ENCODE measurements around the gene LETMD1.
"Not testable (repeated sequence)": the region's sequence is repeated elsewhere in the genome, so short reads cannot be mapped to it uniquely, and the experiment has no call there.

Gene LETMD1

GRCh38 chr12:51078346-51078745 lies 30.2 kb downstream of the LETMD1 start:
- not testable (repeated sequence) for DNase-seq

- not testable (repeated sequence) for DNase-seq
Observed at GRCh38 chr12:51078866-51079265, 30.7 kb downstream of the LETMD1 start.

- no peak for DNase-seq
Observed at GRCh38 chr12:51080136-51080535, 32.0 kb downstream of the LETMD1 start.

- no peak for DNase-seq
Observed at GRCh38 chr12:51081421-51081820, 33.3 kb downstream of the LETMD1 start.

- DNase-seq, result peak; percentile 36
Observed at GRCh38 chr12:51082561-51083125, 34.5 kb downstream of the LETMD1 start.

- peak; percentile 95 for DNase-seq
Observed at GRCh38 chr12:51083126-51083833, 35.2 kb downstream of the LETMD1 start, which contains the start of gene CSRNP2. Gene CSRNP2 (minus strand): TSS chr12:51083596. CDS start chr12:51076561, 7,035 bp downstream.

- DNase-seq, result no peak
Observed at GRCh38 chr12:51085757-51086156, 37.6 kb downstream of the LETMD1 start.

- no peak for DNase-seq
Observed at GRCh38 chr12:51086933-51087332, 38.8 kb downstream of the LETMD1 start.

GRCh38 chr12:51087818-51088217 lies 39.7 kb downstream of the LETMD1 start:
- DNase-seq, result no peak

GRCh38 chr12:51090705-51091229 lies 42.6 kb downstream of the LETMD1 start:
- DNase-seq, result no peak

GRCh38 chr12:51098611-51099010 lies 50.5 kb downstream of the LETMD1 start:
- no peak for DNase-seq

- no peak for DNase-seq
Observed at GRCh38 chr12:51103977-51104376, 55.9 kb downstream of the LETMD1 start.

- no peak for DNase-seq
Observed at GRCh38 chr12:51108136-51108535, 60.0 kb downstream of the LETMD1 start.
